ENCODE measurements around the gene TMEM238. TPM values are rescaled to one million over a fixed set of nuclear protein-coding genes. Genes with fewer than 3 reads are reported as not detected.

Gene TMEM238
- total and polyA plus RNA-seq, 4 donors, result 0.94 to 2.4 TPM; not detected in 2

Other genes starting within 250 kb of the TMEM238 start
- gene TNNT1, start 235.1 kb downstream of the TMEM238 start, total RNA-seq, result 1 to 10 TPM in 1 of 2 donors, not detected in 1; 1.3 TPM
- 1 to 10 TPM; 1.4 to 2.0 TPM for gene TNNT1, start 235.1 kb downstream of the TMEM238 start, polyA plus RNA-seq
- gene TNNI3, start 226.6 kb downstream of the TMEM238 start, total RNA-seq, result not detected
- 10 to 100 TPM in 1 of 2 donors, under 1 TPM in 1; 0.51 to 14.1 TPM for gene TNNI3, start 226.6 kb downstream of the TMEM238 start, polyA plus RNA-seq
- not detected for gene DNAAF3, start 217.7 kb downstream of the TMEM238 start, total RNA-seq
- under 1 TPM; 0.38 to 0.87 TPM for gene DNAAF3, start 217.7 kb downstream of the TMEM238 start, polyA plus RNA-seq
- not detected for gene SYT5, start 204.0 kb downstream of the TMEM238 start, total RNA-seq
- gene SYT5, start 204.0 kb downstream of the TMEM238 start, polyA plus RNA-seq, result not detected
- 1 to 10 TPM in 1 of 2 donors, under 1 TPM in 1; 0.29 to 1.9 TPM for gene PTPRH, start 174.8 kb downstream of the TMEM238 start, total RNA-seq
- 1 to 10 TPM in 1 of 2 donors, under 1 TPM in 1; 0.03 to 7.5 TPM for gene PTPRH, start 174.8 kb downstream of the TMEM238 start, polyA plus RNA-seq
- 1 to 10 TPM; 2.0 to 3.6 TPM for gene TMEM86B, start 155.5 kb downstream of the TMEM238 start, total RNA-seq
- 10 to 100 TPM in 1 of 2 donors, 1 to 10 TPM in 1; 2.9 to 10.9 TPM for gene TMEM86B, start 155.5 kb downstream of the TMEM238 start, polyA plus RNA-seq
- gene PPP6R1, start 125.3 kb downstream of the TMEM238 start, total RNA-seq, result 10 to 100 TPM; 47.9 to 55.4 TPM
- gene PPP6R1, start 125.3 kb downstream of the TMEM238 start, polyA plus RNA-seq, result 10 to 100 TPM; 15.2 to 25.3 TPM
- 10 to 100 TPM; 14.1 to 16.3 TPM for gene HSPBP1, start 104.2 kb downstream of the TMEM238 start, total RNA-seq
- 10 to 100 TPM; 14.7 to 25.3 TPM for gene HSPBP1, start 104.2 kb downstream of the TMEM238 start, polyA plus RNA-seq
- 10 to 100 TPM; 14.2 to 18.5 TPM for gene BRSK1, start 100.3 kb downstream of the TMEM238 start, total RNA-seq
- 10 to 100 TPM in 1 of 2 donors, 1 to 10 TPM in 1; 4.8 to 25.1 TPM for gene BRSK1, start 100.3 kb downstream of the TMEM238 start, polyA plus RNA-seq
- 1 to 10 TPM; 2.9 to 9.6 TPM for gene TMEM150B, start 59.0 kb downstream of the TMEM238 start, total RNA-seq
- gene TMEM150B, start 59.0 kb downstream of the TMEM238 start, polyA plus RNA-seq, result 1 to 10 TPM in 1 of 2 donors, under 1 TPM in 1; 0.72 to 5.5 TPM
- gene KMT5C, start 44.4 kb downstream of the TMEM238 start, total RNA-seq, result 10 to 100 TPM in 1 of 2 donors, 1 to 10 TPM in 1; 4.5 to 12.8 TPM
- 10 to 100 TPM in 1 of 2 donors, 1 to 10 TPM in 1; 3.4 to 13.2 TPM for gene KMT5C, start 44.4 kb downstream of the TMEM238 start, polyA plus RNA-seq
- under 1 TPM; 0.19 to 0.99 TPM for gene COX6B2, start 29.6 kb downstream of the TMEM238 start, total RNA-seq
- not detected for gene COX6B2, start 29.6 kb downstream of the TMEM238 start, polyA plus RNA-seq
- gene GARIN5B, start 21.0 kb downstream of the TMEM238 start, total RNA-seq, result not detected
- gene GARIN5B, start 21.0 kb downstream of the TMEM238 start, polyA plus RNA-seq, result not detected
- under 1 TPM; 0.23 to 0.27 TPM for gene IL11, start 13.8 kb downstream of the TMEM238 start, total RNA-seq
- gene IL11, start 13.8 kb downstream of the TMEM238 start, polyA plus RNA-seq, result 1 to 10 TPM in 1 of 2 donors, not detected in 1; 2.1 TPM
- gene TMEM190, start 7.5 kb downstream of the TMEM238 start, total RNA-seq, result not detected
- not detected for gene TMEM190, start 7.5 kb downstream of the TMEM238 start, polyA plus RNA-seq
- 1,000 to 10,000 TPM in 1 of 2 donors, 100 to 1,000 TPM in 1; 841 to 1,022 TPM for gene RPL28, start 1.6 kb upstream of the TMEM238 start, total RNA-seq
- 1,000 to 10,000 TPM; 1,298 to 1,335 TPM for gene RPL28, start 1.6 kb upstream of the TMEM238 start, polyA plus RNA-seq
- gene UBE2S, start 23.5 kb upstream of the TMEM238 start, total RNA-seq, result 10 to 100 TPM; 13.2 to 26.8 TPM
- 1 to 10 TPM; 7.0 to 8.4 TPM for gene UBE2S, start 23.5 kb upstream of the TMEM238 start, polyA plus RNA-seq
- not detected for gene SHISA7, start 59.0 kb upstream of the TMEM238 start, total RNA-seq
- under 1 TPM in 1 of 2 donors, not detected in 1; 0.05 TPM for gene SHISA7, start 59.0 kb upstream of the TMEM238 start, polyA plus RNA-seq
- gene ISOC2, start 77.3 kb upstream of the TMEM238 start, total RNA-seq, result 10 to 100 TPM; 18.6 to 30.6 TPM
- 10 to 100 TPM; 42.6 to 47.3 TPM for gene ISOC2, start 77.3 kb upstream of the TMEM238 start, polyA plus RNA-seq
- gene C19orf85, start 80.5 kb upstream of the TMEM238 start, total RNA-seq, result not detected
- gene C19orf85, start 80.5 kb upstream of the TMEM238 start, polyA plus RNA-seq, result not detected
- gene ZNF628, start 92.3 kb upstream of the TMEM238 start, total RNA-seq, result 1 to 10 TPM; 6.9 to 7.0 TPM
- 1 to 10 TPM; 1.3 to 2.0 TPM for gene ZNF628, start 92.3 kb upstream of the TMEM238 start, polyA plus RNA-seq
- gene NAT14, start 100.9 kb upstream of the TMEM238 start, total RNA-seq, result 10 to 100 TPM; 15.3 to 16.2 TPM
- gene NAT14, start 100.9 kb upstream of the TMEM238 start, polyA plus RNA-seq, result 10 to 100 TPM in 1 of 2 donors, 1 to 10 TPM in 1; 3.1 to 19.2 TPM
- 10 to 100 TPM in 1 of 2 donors, 1 to 10 TPM in 1; 8.6 to 64.1 TPM for gene SSC5D, start 104.1 kb upstream of the TMEM238 start, total RNA-seq
- gene SSC5D, start 104.1 kb upstream of the TMEM238 start, polyA plus RNA-seq, result 1 to 10 TPM; 1.6 to 3.7 TPM
- not detected for gene SBK2, start 152.8 kb upstream of the TMEM238 start, total RNA-seq
- gene SBK2, start 152.8 kb upstream of the TMEM238 start, polyA plus RNA-seq, result not detected
- gene SBK3, start 161.3 kb upstream of the TMEM238 start, total RNA-seq, result under 1 TPM in 1 of 2 donors, not detected in 1; 0.48 TPM
- not detected for gene SBK3, start 161.3 kb upstream of the TMEM238 start, polyA plus RNA-seq
- gene ZNF579, start 196.6 kb upstream of the TMEM238 start, total RNA-seq, result 10 to 100 TPM; 12.9 to 13.1 TPM
- gene ZNF579, start 196.6 kb upstream of the TMEM238 start, polyA plus RNA-seq, result 10 to 100 TPM in 1 of 2 donors, under 1 TPM in 1; 0.63 to 12.6 TPM
- 10 to 100 TPM; 12.7 to 13.2 TPM for gene FIZ1, start 215.2 kb upstream of the TMEM238 start, total RNA-seq
- 10 to 100 TPM in 1 of 2 donors, 1 to 10 TPM in 1; 2.8 to 12.6 TPM for gene FIZ1, start 215.2 kb upstream of the TMEM238 start, polyA plus RNA-seq
- gene ZNF524, start 216.0 kb upstream of the TMEM238 start, total RNA-seq, result 10 to 100 TPM; 13.2 to 17.3 TPM
- gene ZNF524, start 216.0 kb upstream of the TMEM238 start, polyA plus RNA-seq, result 10 to 100 TPM; 13.4 to 38.8 TPM
- 10 to 100 TPM; 13.4 to 16.4 TPM for gene ZNF865, start 221.4 kb upstream of the TMEM238 start, total RNA-seq
- gene ZNF865, start 221.4 kb upstream of the TMEM238 start, polyA plus RNA-seq, result 1 to 10 TPM; 1.1 to 5.7 TPM
- gene ZNF784, start 240.3 kb upstream of the TMEM238 start, total RNA-seq, result 1 to 10 TPM; 5.1 to 5.3 TPM
- 10 to 100 TPM in 1 of 2 donors, 1 to 10 TPM in 1; 4.8 to 27.2 TPM for gene ZNF784, start 240.3 kb upstream of the TMEM238 start, polyA plus RNA-seq

All from aorta (tissue), 4 donors.